Measurements from ENCODE around the gene LIN37.
"Not testable (repeated sequence)": the region's sequence is repeated elsewhere in the genome, so short reads cannot be mapped to it uniquely, and the experiment has no call there.

The LIN37 gene

GRCh38 chr19:35767288-35768081 is 19.1 kb downstream of the LIN37 start:
- Mint-ChIP-seq H3K27ac (no peak overlapping the region), H3K4me1 (no peaks in the 10 kb centered on the region), H3K4me3 (no peak overlapping the region), H3K36me3 (peaks cover 3% of the 10 kb centered on the region), H3K9me3 (no peaks in the 10 kb centered on the region), H3K27me3 (no peaks in the 10 kb centered on the region)

- H3K36me3 Mint-ChIP-seq = peaks cover 3% of the 10 kb centered on the region
- H3K27me3 Mint-ChIP-seq = no peaks in the 10 kb centered on the region
- H3K27ac Mint-ChIP-seq = no peak overlapping the region
- no peak overlapping the region for H3K4me3 Mint-ChIP-seq
- no peaks in the 10 kb centered on the region for H3K4me1 Mint-ChIP-seq
- no peaks in the 10 kb centered on the region for H3K9me3 Mint-ChIP-seq
These were observed 19.7 kb downstream of the LIN37 start for GRCh38 chr19:35768082-35768421.

- not testable (repeated sequence) for H3K27ac Mint-ChIP-seq, H3K27me3 Mint-ChIP-seq, H3K4me3 Mint-ChIP-seq, H3K9me3 Mint-ChIP-seq, H3K36me3 Mint-ChIP-seq
- H3K4me1 Mint-ChIP-seq = peaks cover 13% of the 10 kb centered on the region
These were observed 24.0 kb downstream of the LIN37 start for GRCh38 chr19:35772362-35772761.

GRCh38 chr19:35773020-35773806 is 24.8 kb downstream of the LIN37 start:
- H3K27ac Mint-ChIP-seq = no peak overlapping the region
- no peaks in the 10 kb centered on the region for H3K27me3 Mint-ChIP-seq
- H3K4me3 Mint-ChIP-seq = no peak overlapping the region
- peaks cover 3% of the 10 kb centered on the region for H3K36me3 Mint-ChIP-seq
- no peaks in the 10 kb centered on the region for H3K9me3 Mint-ChIP-seq
- H3K4me1 Mint-ChIP-seq = peaks cover 13% of the 10 kb centered on the region

GRCh38 chr19:35774274-35775045 is 26.1 kb downstream of the LIN37 start:
- H3K27ac Mint-ChIP-seq = no peak overlapping the region
- H3K36me3 Mint-ChIP-seq = no peaks in the 10 kb centered on the region
- H3K9me3 Mint-ChIP-seq = no peaks in the 10 kb centered on the region
- no peaks in the 10 kb centered on the region for H3K27me3 Mint-ChIP-seq
- H3K4me1 Mint-ChIP-seq = peaks cover 13% of the 10 kb centered on the region
- peak overlapping the region; percentile 85 for H3K4me3 Mint-ChIP-seq

GRCh38 chr19:35775046-35775297 is 26.6 kb downstream of the LIN37 start:
- Mint-ChIP-seq H3K4me3 (peak overlapping the region; percentile 85), H3K27ac (peak overlapping the region; percentile 35), H3K36me3 (no peaks in the 10 kb centered on the region)

GRCh38 chr19:35775298-35776101 is 27.1 kb downstream of the LIN37 start, which contains the start of gene ARHGAP33:
Gene ARHGAP33, plus strand, starts transcription at chr19:35775564. Its CDS starts 95 bp downstream, at chr19:35775659.
- peak within 1 kb of the TSS; percentile 35 for H3K27ac Mint-ChIP-seq
- peak within 1 kb of the TSS; percentile 85 for H3K4me3 Mint-ChIP-seq
- no peaks in the 10 kb centered on the region for H3K36me3 Mint-ChIP-seq
- no peaks in the 10 kb centered on the region for H3K27me3 Mint-ChIP-seq
- H3K9me3 Mint-ChIP-seq = no peaks in the 10 kb centered on the region
- H3K4me1 Mint-ChIP-seq = peaks cover 13% of the 10 kb centered on the region

More at GRCh38 chr19:35775046-35775297, 26.6 kb downstream of the LIN37 start:
- no peaks in the 10 kb centered on the region for H3K27me3 Mint-ChIP-seq
- no peaks in the 10 kb centered on the region for H3K9me3 Mint-ChIP-seq
- H3K4me1 Mint-ChIP-seq = peaks cover 13% of the 10 kb centered on the region

GRCh38 chr19:35776102-35776788 is 27.9 kb downstream of the LIN37 start:
- Mint-ChIP-seq H3K9me3 (no peaks in the 10 kb centered on the region), H3K27ac (no peak overlapping the region), H3K36me3 (no peaks in the 10 kb centered on the region), H3K27me3 (no peaks in the 10 kb centered on the region), H3K4me3 (peak overlapping the region; percentile 80), H3K4me1 (peaks cover 13% of the 10 kb centered on the region)

- no peaks in the 10 kb centered on the region for H3K9me3 Mint-ChIP-seq
- H3K4me1 Mint-ChIP-seq = peaks cover 13% of the 10 kb centered on the region
- H3K36me3 Mint-ChIP-seq = no peaks in the 10 kb centered on the region
These were observed 28.9 kb downstream of the LIN37 start for GRCh38 chr19:35777086-35777841.

GRCh38 chr19:35777961-35778360 is 29.6 kb downstream of the LIN37 start:
- Mint-ChIP-seq H3K36me3 (peaks cover 2% of the 10 kb centered on the region), H3K27me3 (no peaks in the 10 kb centered on the region), H3K9me3 (no peaks in the 10 kb centered on the region), H3K4me1 (peaks cover 13% of the 10 kb centered on the region), H3K4me3 (no peak overlapping the region), H3K27ac (no peak overlapping the region)

More at GRCh38 chr19:35777086-35777841, 28.9 kb downstream of the LIN37 start:
- no peak overlapping the region for H3K27ac Mint-ChIP-seq
- no peaks in the 10 kb centered on the region for H3K27me3 Mint-ChIP-seq
- peak overlapping the region; percentile 59 for H3K4me3 Mint-ChIP-seq

GRCh38 chr19:35779033-35779432 is 30.7 kb downstream of the LIN37 start:
- Mint-ChIP-seq H3K4me3 (no peak overlapping the region), H3K4me1 (peaks cover 13% of the 10 kb centered on the region), H3K27ac (no peak overlapping the region), H3K36me3 (peaks cover 2% of the 10 kb centered on the region), H3K27me3 (no peaks in the 10 kb centered on the region), H3K9me3 (no peaks in the 10 kb centered on the region)

GRCh38 chr19:35780058-35780457 is 31.7 kb downstream of the LIN37 start:
- Mint-ChIP-seq H3K27ac (no peak overlapping the region), H3K4me3 (no peak overlapping the region), H3K9me3 (no peaks in the 10 kb centered on the region), H3K36me3 (peaks cover 2% of the 10 kb centered on the region), H3K27me3 (no peaks in the 10 kb centered on the region), H3K4me1 (peaks cover 6% of the 10 kb centered on the region)

GRCh38 chr19:35780717-35781116 is 32.3 kb downstream of the LIN37 start:
- Mint-ChIP-seq H3K4me3 (no peak overlapping the region), H3K4me1 (peaks cover 4% of the 10 kb centered on the region), H3K27me3 (no peaks in the 10 kb centered on the region), H3K9me3 (no peaks in the 10 kb centered on the region), H3K27ac (no peak overlapping the region), H3K36me3 (peaks cover 2% of the 10 kb centered on the region)

GRCh38 chr19:35781650-35782049 is 33.3 kb downstream of the LIN37 start:
- H3K9me3 Mint-ChIP-seq = no peaks in the 10 kb centered on the region
- H3K4me3 Mint-ChIP-seq = no peak overlapping the region
- peaks cover 2% of the 10 kb centered on the region for H3K36me3 Mint-ChIP-seq
- no peak overlapping the region for H3K27ac Mint-ChIP-seq
- no peaks in the 10 kb centered on the region for H3K27me3 Mint-ChIP-seq
- H3K4me1 Mint-ChIP-seq = peaks cover 4% of the 10 kb centered on the region
